Fibroblast of mammary gland (primary cell): ENCODE results near the gene TYRO3.

Experiments used
- DNase-seq: peaks from one replicate; pipeline ENCODE4 v3.0.0-alpha.2; 2010; ENCODE audit warnings: low read depth
- H3K4me3 ChIP-seq: 2 replicates; pipeline ENCODE4 v1.5.1; 2011; ENCODE audit warnings: low read depth, mild to moderate bottlenecking, low read length, moderate library complexity; ENCODE audit not compliant: control insufficient read depth
- TF ChIP-seq, protein P1 (sequence below): conservative IDR thresholded peaks from 2 replicates; pipeline ENCODE4 v1.5.1; 2011; ENCODE audit warnings: low read depth, low read length, inconsistent platforms; ENCODE audit not compliant: control insufficient read depth, insufficient read depth

TYRO3 gene

GRCh38 chr15:41621200-41622193 lies 62.5 kb downstream of the TYRO3 start:
- peak; percentile 81 for DNase-seq
- TF ChIP-seq, protein P1, sequence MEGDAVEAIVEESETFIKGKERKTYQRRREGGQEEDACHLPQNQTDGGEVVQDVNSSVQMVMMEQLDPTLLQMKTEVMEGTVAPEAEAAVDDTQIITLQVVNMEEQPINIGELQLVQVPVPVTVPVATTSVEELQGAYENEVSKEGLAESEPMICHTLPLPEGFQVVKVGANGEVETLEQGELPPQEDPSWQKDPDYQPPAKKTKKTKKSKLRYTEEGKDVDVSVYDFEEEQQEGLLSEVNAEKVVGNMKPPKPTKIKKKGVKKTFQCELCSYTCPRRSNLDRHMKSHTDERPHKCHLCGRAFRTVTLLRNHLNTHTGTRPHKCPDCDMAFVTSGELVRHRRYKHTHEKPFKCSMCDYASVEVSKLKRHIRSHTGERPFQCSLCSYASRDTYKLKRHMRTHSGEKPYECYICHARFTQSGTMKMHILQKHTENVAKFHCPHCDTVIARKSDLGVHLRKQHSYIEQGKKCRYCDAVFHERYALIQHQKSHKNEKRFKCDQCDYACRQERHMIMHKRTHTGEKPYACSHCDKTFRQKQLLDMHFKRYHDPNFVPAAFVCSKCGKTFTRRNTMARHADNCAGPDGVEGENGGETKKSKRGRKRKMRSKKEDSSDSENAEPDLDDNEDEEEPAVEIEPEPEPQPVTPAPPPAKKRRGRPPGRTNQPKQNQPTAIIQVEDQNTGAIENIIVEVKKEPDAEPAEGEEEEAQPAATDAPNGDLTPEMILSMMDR, result no peak

DNA sequence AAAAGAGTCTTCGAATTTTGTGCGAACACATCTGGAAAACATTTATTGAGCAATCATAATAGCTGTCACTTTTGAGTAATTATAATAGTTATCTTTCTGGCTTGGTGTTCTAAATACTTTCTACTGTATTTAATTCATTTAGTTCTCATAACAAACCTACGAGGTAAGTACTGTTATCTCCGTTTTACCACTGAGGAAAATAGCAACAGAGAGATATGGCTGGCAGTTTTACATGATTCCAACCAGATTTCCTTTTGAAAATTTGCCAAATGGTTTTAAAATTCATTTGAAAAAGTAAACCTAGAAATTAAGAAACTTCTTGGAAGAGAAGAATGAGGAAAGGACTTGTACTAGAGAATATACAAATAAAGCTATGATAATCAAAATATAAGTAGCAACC lies 63.9 kb downstream of the TYRO3 start:
- H3K4me3 ChIP-seq, result no peak overlapping the region
- DNase-seq, result no peak
- TF ChIP-seq, protein P1, result no peak

More at GRCh38 chr15:41621200-41622193, 62.5 kb downstream of the TYRO3 start:
- H3K4me3 ChIP-seq, result peak overlapping the region; percentile 52

DNA sequence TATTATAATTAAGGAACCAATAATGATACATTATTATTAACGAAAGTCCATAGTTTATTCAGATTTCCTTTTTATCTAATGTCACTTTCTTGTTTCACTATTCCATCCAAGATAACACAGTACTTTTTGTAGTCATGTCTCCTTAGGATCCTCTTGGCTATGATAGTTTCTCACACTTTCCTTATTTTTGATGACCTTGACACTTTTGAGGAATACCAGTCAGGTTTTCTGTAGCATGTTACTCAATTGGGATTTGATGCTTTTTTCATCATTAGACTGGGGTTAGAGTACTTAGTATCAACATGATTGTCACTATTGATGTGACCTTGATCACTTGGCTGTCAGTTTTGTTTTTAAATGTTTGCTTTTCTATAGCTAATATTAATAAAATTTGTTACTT lies 68.2 kb downstream of the TYRO3 start:
- DNase-seq, result no peak
- TF ChIP-seq, protein P1, result no peak

DNA sequence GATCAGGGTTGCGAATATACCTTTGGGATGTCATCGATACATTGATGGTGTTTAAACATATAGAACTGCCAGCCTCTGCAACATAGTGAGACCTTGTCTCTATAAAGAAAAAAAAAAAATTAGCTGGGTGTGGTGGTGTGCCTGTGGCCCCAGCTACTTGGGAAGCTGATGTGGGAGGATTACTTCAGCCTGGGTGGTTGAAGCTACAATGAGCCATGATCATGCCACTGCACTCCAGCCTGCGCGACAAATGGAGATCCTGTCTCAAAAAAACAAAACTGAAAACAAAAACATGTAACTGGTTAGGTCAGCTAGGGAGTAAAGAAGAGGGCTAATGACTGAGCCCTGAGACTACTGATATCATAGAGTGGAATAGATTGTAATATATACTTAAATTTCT lies 70.5 kb downstream of the TYRO3 start:
- TF ChIP-seq, protein P1, result no peak
- DNase-seq, result no peak
- no peak overlapping the region for H3K4me3 ChIP-seq

More for the DNA sequence above, 68.2 kb downstream of the TYRO3 start:
- H3K4me3 ChIP-seq, result no peak overlapping the region

GRCh38 chr15:41629883-41630282 lies 70.9 kb downstream of the TYRO3 start:
- TF ChIP-seq, protein P1, result no peak
- no peak for DNase-seq
- H3K4me3 ChIP-seq, result no peak overlapping the region

GRCh38 chr15:41630616-41631217 lies 71.7 kb downstream of the TYRO3 start:
- DNase-seq, result no peak
- no peak overlapping the region for H3K4me3 ChIP-seq
- TF ChIP-seq, protein P1, result no peak
